Tibial nerve (tissue), 4 donors: Measurements from ENCODE around the gene INSYN1.

Experiments used
- EP300 ChIP-seq, 2 donors: sonication (generic); formaldehyde crosslinking; IDR thresholded peaks; one replicate each; pipeline ENCODE4 v1.6.1; 2017; ENCODE audit warnings: antibody characterized with exemption in 2 of 2, mild to moderate bottlenecking in 1 of 2
- POLR2A ChIP-seq, 2 donors: fragments of 450-650 bp; IDR thresholded peaks; one replicate each; pipeline ENCODE4 v1.6.1; 2017; ENCODE audit warnings: antibody characterized with exemption in 2 of 2, mild to moderate bottlenecking in 2 of 2, moderate library complexity in 2 of 2
- TF ChIP-seq, protein P1 (sequence below), 5 experiments: fragments of 200-600 bp in 3 of 5; fragments of 450-650 bp in 2 of 5; sonication (generic) in 3 of 5; IDR thresholded peaks; one replicate each; pipeline ENCODE4 v1.5.1; 2016 to 2019; ENCODE audit warnings: antibody characterized with exemption in 5 of 5, mild to moderate bottlenecking in 3 of 5, moderate library complexity in 2 of 5

DNA sequence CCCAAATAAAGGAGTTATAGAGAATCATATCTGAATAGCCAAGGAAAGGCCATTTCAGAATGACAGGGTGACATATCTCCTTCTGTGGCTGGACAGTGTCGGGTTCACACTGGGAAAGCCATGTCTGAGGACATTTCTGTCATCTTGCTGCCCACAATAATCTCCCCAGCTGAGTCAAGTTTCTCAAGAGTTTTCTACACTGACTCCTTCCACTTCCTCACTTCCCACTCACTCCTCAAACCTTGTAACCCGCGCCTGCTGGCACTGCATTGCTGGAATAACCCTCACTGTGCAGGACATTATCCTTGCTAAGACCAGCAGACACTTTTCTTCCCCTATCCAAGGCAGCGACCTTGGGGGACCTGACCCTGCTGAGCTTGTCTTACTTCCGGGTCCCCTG is 5.3 kb upstream of the INSYN1 start:
- TF ChIP-seq, protein P1, sequence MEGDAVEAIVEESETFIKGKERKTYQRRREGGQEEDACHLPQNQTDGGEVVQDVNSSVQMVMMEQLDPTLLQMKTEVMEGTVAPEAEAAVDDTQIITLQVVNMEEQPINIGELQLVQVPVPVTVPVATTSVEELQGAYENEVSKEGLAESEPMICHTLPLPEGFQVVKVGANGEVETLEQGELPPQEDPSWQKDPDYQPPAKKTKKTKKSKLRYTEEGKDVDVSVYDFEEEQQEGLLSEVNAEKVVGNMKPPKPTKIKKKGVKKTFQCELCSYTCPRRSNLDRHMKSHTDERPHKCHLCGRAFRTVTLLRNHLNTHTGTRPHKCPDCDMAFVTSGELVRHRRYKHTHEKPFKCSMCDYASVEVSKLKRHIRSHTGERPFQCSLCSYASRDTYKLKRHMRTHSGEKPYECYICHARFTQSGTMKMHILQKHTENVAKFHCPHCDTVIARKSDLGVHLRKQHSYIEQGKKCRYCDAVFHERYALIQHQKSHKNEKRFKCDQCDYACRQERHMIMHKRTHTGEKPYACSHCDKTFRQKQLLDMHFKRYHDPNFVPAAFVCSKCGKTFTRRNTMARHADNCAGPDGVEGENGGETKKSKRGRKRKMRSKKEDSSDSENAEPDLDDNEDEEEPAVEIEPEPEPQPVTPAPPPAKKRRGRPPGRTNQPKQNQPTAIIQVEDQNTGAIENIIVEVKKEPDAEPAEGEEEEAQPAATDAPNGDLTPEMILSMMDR (IDR thresholded peaks at IDR 0.05), result no peak
- no peak for TF ChIP-seq EP300 (IDR thresholded peaks at IDR 0.05)
- TF ChIP-seq POLR2A (IDR thresholded peaks at IDR 0.05), result no peak
